Measurements from ENCODE around the gene RPS6KA2.

GRCh38 chr6:166615059-166615770, 11.8 kb downstream of the RPS6KA2 start:
- no peak for TF ChIP-seq CTCF (conservative IDR thresholded peaks at IDR 0.05)
- TF ChIP-seq EZH2 (IDR thresholded peaks at IDR 0.05; ENCODE audit: low read depth): no peak
